GM19438 (cell line): ENCODE data around the gene PLAC9.
"Not testable (repeated sequence)": the region's sequence is repeated elsewhere in the genome, so short reads cannot be mapped to it uniquely, and the experiment has no call there.

Source experiments
- ATAC-seq: cut with Tn5 transposase; IDR thresholded peaks from one replicate; pipeline ENCODE4 v1.9.1; 2021; ENCODE audit warnings: low read depth; ENCODE audit not compliant: unreplicated experiment

Gene PLAC9

GRCh38 chr10:80132299-80133139 lies at the start of gene PLAC9:
PLAC9 (plus strand) TSS chr10:80132730; CDS start chr10:80132763, 33 bp downstream.
- no peak for ATAC-seq

- no peak for ATAC-seq
Measured at GRCh38 chr10:80090121-80090520, 42.4 kb upstream of the PLAC9 start.

- no peak for ATAC-seq
Measured at GRCh38 chr10:80094231-80094630, 38.3 kb upstream of the PLAC9 start.

GRCh38 chr10:80098272-80098671 lies 34.3 kb upstream of the PLAC9 start:
- ATAC-seq, result not testable (repeated sequence)

- not testable (repeated sequence) for ATAC-seq
Measured at GRCh38 chr10:80099295-80099694, 33.2 kb upstream of the PLAC9 start.

- no peak for ATAC-seq
Measured at GRCh38 chr10:80100116-80100515, 32.4 kb upstream of the PLAC9 start.

- ATAC-seq, result no peak
Measured at GRCh38 chr10:80100861-80101695, 31.5 kb upstream of the PLAC9 start.

- ATAC-seq, result no peak
Measured at GRCh38 chr10:80104066-80104926, 28.2 kb upstream of the PLAC9 start.

GRCh38 chr10:80108576-80109239 lies 23.8 kb upstream of the PLAC9 start:
- ATAC-seq, result no peak

- no peak for ATAC-seq
Measured at GRCh38 chr10:80110986-80111385, 21.5 kb upstream of the PLAC9 start.

- no peak for ATAC-seq
Measured at GRCh38 chr10:80118669-80119068, 13.9 kb upstream of the PLAC9 start.

- ATAC-seq, result no peak
Measured at GRCh38 chr10:80122110-80122710, 10.3 kb upstream of the PLAC9 start.

GRCh38 chr10:80122746-80123145 lies 9.8 kb upstream of the PLAC9 start:
- no peak for ATAC-seq

GRCh38 chr10:80126876-80127275 lies 5.7 kb upstream of the PLAC9 start:
- no peak for ATAC-seq

GRCh38 chr10:80131499-80131901 lies 1.0 kb upstream of the PLAC9 start:
- no peak for ATAC-seq

- no peak for ATAC-seq
Measured at GRCh38 chr10:80133206-80133605, 676 bp downstream of the PLAC9 start.

GRCh38 chr10:80133687-80134086 lies 1.2 kb downstream of the PLAC9 start:
- ATAC-seq, result not testable (repeated sequence)

- ATAC-seq, result no peak
Measured at GRCh38 chr10:80136134-80136571, 3.6 kb downstream of the PLAC9 start.

- no peak for ATAC-seq
Measured at GRCh38 chr10:80137031-80137862, 4.7 kb downstream of the PLAC9 start.
